TTC549 (cell line): ENCODE measurements around the gene LINGO1.

ENCODE experiments used
- FAIRE-seq: peaks from 2 replicates; lab custom pipeline; 2012; peaks lifted over from hg19 to GRCh38; lab: Jason Lieb, UNC

Gene LINGO1

DNA sequence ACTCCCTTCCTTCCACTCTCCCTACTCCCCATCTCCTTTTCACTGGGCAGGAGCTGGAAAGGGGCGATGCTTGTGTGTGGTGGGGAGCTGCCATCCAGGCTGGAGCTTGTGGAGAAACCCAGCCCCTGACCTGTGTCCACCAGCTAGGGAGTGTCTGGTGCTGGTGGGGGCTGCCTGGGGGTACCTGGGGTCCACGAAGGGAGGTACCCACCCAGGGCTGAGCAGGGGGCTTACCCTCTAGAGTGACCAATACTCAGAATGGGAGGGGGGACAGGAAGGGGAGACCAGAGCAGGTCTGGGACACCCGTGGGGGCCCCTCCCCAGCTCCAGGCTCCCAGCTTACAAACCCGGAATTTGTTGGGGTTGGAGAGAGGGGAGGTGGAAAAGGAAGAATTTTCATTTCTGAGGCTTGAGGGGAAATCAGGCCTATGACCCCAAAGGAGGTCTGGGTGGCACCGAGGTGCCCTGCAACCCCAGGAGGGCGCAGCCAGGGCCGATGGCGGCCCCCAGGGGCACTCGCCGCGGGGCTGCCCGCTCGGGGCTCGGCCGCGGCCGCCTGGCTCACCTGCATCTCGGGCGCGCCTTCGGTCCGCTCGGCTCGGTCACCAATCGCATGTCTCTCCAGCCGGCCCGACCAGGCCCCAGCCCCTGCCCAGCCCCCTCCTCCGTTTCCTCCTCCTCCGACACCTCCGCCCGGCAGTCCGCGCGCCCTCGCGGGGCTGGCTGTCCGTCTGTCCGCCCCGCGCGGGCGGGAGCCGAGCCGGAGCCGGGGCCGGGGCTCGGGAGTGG is 773 bp downstream of the LINGO1 start:
- no peak for FAIRE-seq

- FAIRE-seq, result no peak
Measured at GRCh38 chr15:77630956-77631744, 1.6 kb downstream of the LINGO1 start.

DNA sequence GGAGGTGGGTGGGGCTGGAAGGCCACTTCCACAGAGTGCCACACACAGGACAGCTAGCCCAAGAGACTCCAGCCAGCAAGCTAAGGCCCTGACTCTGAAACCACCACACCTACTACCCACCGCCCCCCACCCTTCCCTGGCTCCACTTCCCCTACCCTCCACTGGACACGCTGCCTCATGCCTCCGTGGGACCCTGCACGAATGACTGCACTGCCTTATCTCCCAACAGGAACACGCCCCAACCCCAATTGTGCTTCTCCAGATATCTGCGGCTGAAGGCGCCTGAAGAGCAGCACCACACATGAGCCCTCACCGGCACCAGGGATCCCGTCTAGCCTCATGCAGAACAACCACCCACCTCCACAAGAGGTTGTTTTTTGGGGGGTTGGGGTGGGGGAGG is 2.7 kb downstream of the LINGO1 start:
- FAIRE-seq, result no peak

DNA sequence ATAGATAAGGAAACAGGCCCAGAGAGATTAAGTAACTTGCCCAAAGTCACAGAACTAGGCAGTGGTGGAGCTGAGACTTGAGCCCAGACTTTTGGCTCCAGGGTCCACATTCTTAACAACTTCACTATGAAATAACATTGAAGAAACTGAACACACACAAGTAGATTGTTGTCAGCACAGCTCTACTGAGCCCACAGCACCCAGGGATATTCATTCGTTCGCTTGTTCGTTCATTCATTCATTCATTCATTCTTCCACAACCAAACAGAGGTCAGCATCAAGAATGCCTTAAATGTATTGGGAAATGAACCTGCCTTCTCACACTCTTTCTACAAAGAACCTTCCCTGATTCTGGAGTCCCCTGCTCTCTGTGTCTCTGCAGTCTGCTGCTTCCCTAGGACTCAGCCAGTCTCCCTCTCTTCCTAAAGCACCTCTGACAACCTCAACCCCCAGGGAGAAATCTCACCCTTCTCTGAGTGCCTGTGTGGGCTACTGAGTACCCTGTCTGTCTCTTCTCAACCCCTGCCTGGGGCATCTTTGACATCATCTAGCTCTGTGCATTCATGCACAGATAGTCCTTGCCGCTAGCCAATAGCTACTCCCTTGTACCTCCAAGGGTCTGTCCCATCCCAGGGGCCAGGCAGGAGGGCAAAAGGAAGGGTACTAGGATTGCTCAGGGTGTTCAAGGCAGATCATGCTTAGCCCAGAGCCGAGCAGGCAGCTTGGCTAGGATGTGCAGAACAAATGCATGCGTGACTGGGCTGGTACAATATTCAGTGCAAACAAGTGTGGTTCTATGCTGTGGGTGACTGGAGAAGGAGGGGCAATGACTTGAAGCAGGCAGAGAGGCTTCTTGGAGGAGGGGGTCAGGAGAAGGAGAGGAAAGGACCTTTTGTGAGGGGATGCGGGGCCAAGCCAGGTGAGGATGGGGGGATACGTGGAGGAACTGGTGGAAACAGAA is 3.4 kb downstream of the LINGO1 start:
- FAIRE-seq, result no peak

DNA sequence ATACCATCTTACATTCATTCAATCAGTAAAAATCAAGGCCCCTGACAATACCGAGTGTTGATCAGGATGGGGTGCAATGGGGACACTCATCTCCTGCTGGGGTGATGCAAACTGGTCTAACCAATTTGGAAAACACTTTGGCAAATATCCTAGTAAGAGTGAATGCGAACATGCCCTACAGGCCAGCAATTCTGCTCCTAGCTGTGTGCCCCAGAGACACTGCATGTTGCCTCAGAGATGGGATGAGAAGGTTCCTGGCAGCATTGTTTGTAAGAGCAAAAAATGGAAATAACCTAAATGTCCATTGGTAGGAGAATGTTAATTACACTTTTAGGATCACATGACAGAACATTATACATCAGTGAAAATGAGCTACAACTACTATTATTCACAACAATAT is 4.7 kb downstream of the LINGO1 start:
- FAIRE-seq, result no peak

DNA sequence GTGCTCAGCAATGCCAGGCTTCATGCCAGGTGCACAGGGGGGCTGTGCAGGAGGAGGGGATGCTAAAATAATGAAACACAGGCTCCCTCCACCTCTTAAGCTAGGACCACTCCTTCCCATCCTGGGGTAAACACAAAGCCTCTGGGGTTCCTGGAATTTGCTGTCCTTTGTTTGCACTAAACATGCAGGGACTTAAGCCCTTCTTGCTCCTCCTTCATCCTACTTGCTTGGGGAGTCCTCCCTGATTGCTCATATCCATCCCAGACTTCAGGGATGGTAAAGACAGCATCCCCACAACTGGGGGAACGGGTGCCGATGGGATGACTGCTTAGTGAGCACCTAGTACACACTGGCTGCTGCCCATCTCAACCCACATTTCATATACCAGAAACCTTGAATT is 5.1 kb downstream of the LINGO1 start:
- no peak for FAIRE-seq

DNA sequence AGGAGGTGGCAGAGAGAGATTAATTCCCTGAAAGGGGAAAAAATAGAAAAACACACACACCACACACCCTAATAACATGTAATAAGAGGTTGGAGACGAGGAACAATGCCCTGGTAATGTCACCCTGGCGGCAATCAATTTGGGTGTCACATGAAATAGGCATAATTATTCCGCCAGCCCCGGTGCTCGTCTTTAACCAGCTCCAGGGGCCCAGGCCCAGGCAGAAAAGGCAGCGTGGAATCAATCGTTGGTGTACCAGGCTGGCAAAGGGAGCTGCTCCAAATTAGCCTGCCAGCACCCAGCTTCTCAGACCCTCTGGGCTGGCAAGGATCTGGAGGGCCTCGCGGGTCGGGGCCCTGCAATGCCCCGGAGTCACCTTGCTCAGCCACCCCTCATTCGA is 5.6 kb downstream of the LINGO1 start:
- FAIRE-seq, result no peak

DNA sequence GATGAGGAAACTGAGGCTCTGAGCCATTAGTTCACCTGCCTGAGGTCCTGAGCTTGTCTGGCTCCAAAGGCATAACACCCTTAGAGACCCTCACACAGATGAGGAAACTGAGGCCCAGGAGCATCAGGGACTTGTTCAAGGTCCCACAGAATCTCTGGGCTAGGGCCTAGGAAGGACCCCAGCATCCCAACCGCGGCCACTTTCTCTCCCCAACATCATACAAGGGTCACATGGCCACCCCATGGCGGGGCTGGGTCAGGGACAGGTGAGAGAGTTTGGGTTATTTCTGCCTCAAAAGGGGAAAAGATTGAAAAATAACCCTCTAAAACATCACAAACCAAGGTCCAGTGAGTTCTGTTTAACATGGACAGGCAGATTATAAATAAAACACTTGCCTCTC is 6.7 kb downstream of the LINGO1 start:
- FAIRE-seq, result no peak

DNA sequence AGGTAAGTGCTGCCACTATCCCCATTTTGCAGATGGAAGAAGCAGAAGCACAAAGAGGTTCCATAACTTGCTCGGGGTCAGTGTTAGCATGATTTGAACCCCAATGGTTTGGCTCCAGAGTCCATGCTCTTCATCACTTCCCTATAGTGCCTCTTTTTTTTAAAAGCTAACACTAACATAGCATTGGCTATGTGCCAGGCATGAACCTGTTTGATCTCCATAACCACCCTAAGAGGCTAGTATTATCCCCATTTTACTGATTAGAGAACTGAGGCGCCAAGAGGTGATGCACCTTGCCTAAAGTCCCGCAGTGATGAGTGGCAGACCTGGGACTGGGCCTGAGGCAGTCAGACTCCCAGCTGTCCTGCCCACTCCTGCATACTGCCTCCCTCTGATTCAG is 7.3 kb downstream of the LINGO1 start:
- FAIRE-seq, result no peak

- FAIRE-seq, result no peak
Measured at GRCh38 chr15:77624868-77625267, 7.8 kb downstream of the LINGO1 start.

GRCh38 chr15:77623755-77624524 is 8.8 kb downstream of the LINGO1 start:
- no peak for FAIRE-seq

DNA sequence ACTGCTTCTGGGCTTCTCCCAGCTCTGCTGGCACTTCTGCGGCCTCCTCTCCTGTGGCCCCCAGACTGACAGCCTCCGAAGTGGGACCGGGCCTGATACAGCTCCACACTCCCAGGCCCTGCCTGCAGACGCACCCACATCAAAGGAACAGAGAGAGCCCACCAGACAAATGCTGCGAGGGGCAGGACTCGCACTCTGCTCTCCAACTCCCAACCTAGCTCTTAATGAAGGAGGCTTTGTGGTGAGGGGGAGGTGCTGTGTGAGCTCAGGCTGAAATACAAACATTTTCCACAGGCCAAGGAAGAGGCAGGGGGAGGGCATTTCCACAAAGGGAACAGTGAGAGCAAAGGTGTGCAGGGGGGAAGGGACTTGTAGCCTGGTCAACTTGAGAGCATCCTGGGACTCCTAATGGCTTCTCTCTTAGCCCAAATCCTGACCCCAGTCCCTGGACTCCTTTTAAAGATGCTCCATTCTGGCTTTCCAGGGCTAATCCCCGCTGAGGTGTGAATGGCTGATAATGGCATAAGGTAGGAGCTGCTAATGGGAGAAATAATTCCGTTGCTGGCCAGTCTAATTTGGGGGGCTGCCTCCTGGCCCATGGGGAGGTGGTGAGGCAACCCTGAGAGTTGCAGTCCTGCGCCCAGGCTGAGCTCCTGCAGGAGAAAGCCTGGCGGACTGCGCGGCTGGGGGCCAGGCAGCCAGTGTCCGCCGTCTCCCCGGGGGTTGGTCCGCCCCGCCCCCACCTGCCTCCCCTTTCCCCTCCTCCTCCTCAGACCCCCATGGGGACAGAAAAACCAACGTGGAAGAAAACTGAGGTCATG is 9.6 kb downstream of the LINGO1 start:
- FAIRE-seq, result no peak

DNA sequence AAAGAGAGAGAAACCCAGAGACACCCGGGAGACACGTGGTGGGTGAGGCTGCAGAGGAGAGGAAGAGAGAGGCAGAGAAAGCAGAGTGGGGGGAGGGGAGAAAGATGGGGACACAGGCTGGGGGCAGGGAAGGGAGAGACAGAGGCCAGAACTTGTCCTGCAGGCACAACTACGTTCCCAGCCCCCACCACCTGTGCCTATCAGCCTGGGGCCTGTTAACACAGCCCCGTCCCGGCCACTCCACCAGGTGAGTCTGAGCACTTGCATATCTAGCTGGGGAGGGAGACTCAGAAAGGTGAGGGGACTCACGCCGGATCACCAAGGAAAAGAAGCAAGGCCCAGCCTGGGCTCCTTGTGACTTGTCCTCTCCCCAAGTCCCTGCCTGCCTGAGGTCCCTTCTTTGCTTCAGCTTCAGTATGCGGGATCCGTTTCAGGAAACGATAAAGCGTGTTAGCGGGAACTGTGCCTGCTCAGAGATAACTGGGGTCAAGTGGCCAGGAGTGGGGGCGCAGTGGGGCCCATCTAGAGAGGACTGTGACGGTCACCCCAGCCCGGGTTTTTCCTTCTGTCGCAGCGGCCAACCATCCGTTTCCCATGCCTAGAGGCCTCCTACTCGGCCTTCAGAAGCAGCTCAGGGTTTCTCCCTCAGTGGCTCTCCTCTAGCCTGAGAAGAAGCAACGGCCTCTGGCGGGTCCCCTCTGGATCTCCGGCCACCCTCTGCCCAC is 10.3 kb downstream of the LINGO1 start:
- no peak for FAIRE-seq

DNA sequence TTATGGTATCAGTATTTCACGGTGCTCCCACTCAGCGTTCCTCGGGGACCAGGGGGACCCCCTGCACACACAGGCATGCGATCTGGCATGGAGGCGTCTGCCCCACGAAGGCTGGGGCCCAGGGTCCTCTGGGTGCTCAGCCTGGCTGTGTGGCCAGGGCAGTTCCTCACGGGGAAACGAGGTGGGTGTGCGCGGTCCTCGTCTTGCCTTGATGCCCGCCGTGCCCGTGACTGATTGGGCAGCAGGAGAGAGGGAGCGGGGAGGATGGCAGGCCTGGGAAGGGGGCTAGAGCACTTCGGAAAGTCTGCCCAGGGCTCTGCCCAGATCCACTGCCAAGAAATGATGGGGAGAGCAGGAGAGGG is 10.9 kb downstream of the LINGO1 start:
- no peak for FAIRE-seq

- FAIRE-seq, result no peak
Measured at GRCh38 chr15:77620960-77621647, 11.6 kb downstream of the LINGO1 start.

- FAIRE-seq, result no peak
Measured at GRCh38 chr15:77620297-77620696, 12.4 kb downstream of the LINGO1 start.

DNA sequence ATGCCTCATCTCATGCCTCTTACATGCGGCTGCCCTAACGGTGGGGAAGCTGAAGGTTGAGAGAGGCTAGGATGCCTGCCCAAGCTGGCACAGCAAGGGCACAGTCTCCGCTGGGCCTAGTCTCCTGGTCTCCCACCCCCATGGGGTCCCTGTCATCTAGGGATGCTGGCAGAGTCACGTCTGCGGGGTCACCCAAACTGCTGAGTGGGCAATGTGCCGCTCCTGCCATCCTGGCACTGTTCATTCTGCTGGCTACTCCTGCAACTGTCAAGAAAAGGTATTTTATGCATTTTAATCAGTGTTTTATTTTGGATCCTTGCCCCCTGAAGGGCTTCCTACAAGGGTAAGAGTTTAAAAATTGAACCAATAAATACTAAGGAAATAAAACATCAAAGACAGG is 12.8 kb downstream of the LINGO1 start:
- FAIRE-seq, result no peak

GRCh38 chr15:77617476-77618230 is 15.1 kb downstream of the LINGO1 start:
- no peak for FAIRE-seq

DNA sequence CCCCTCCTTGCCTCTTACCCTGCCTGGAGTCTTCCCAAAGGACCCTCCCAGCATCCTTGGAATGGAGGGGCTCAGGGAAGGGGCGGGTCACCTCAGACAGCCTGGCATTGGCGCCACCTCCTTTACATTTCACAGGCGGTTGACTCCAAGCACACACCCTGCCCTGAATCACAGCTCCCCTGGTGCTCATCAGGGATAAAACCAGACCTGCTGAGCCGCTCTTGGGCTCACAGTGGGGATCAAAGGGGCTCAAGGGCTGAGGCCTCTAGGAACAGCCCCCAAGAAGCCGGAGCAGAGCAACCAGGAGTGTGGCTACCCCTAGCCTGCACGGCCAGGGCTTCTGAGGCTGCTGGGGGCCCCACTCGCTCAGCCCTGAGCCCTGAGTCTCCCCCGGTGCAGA is 16.6 kb downstream of the LINGO1 start:
- no peak for FAIRE-seq
